K562 (cell line): Measurements from ENCODE around the gene GALNS. TPM values are rescaled to one million over a fixed set of nuclear protein-coding genes. Genes with fewer than 3 reads are reported as not detected.
A peak's percentile ranks its signal among the peaks of the same experiment; 100 is the strongest.

Experiments used
- BRD4 ChIP-seq: fragments of 200-600 bp; sonication (generic); IDR thresholded peaks from 2 replicates; pipeline ENCODE4 v1.6.1; 2017; ENCODE audit warnings: inconsistent platforms
- CREB1 ChIP-seq, 2 experiments: sonication (generic) in 1 of 2; formaldehyde crosslinking in 1 of 2; IDR thresholded peaks; 2 replicates each; pipeline versions ENCODE4 v1.6.1 to v1.8.0; 2012 to 2022; ENCODE audit warnings: inconsistent platforms in 1 of 2, mild to moderate bottlenecking in 1 of 2, missing genetic modification reagents in 1 of 2, moderate library complexity in 1 of 2
- JUN ChIP-seq, 2 experiments: sonication (generic) in 1 of 2; formaldehyde crosslinking in 1 of 2; IDR thresholded peaks; 2 replicates each; pipeline versions ENCODE4 v1.6.1 to v1.8.0; 2012 to 2022; ENCODE audit warnings: borderline replicate concordance in 2 of 2, mild to moderate bottlenecking in 2 of 2, improper control_type of control experiment in 1 of 2, low read depth in 1 of 2, low read length in 1 of 2, missing genetic modification reagents in 1 of 2
- KAT7 ChIP-seq: sonication (generic); formaldehyde crosslinking; IDR thresholded peaks from 2 replicates; pipeline ENCODE4 v1.8.0; 2022; ENCODE audit warnings: missing genetic modification reagents, mild to moderate bottlenecking, borderline replicate concordance
- NFIC ChIP-seq: fragments of 450-650 bp; IDR thresholded peaks from 2 replicates; pipeline ENCODE4 v1.6.1; 2017; ENCODE audit warnings: mild to moderate bottlenecking, inconsistent platforms
- POLR2B ChIP-seq: fragments of 450-650 bp; IDR thresholded peaks from 2 replicates; pipeline ENCODE4 v1.6.1; 2018; ENCODE audit warnings: low read depth; ENCODE audit not compliant: partially characterized antibody
- SLC30A9 ChIP-seq: fragments of 250-450 bp; sonication (Bioruptor Pico); IDR thresholded peaks from 2 replicates; pipeline ENCODE4 v1.8.0; 2022; ENCODE audit warnings: mild to moderate bottlenecking, moderate library complexity
- SREBF2 ChIP-seq: sonication (generic); formaldehyde crosslinking; IDR thresholded peaks from 2 replicates; pipeline ENCODE4 v1.4.0; 2020; ENCODE audit warnings: mild to moderate bottlenecking, missing genetic modification reagents
- YY1 ChIP-seq, 3 experiments: IDR thresholded peaks; 2 replicates each; pipeline ENCODE4 v1.6.1; 2011; ENCODE audit warnings: low read length in 2 of 3, mild to moderate bottlenecking in 2 of 3, moderate library complexity in 2 of 3, borderline replicate concordance in 1 of 3, control low read depth in 1 of 3, low read depth in 1 of 3; ENCODE audit not compliant: insufficient read depth in 3 of 3, insufficient replicate concordance in 2 of 3, control insufficient read depth in 1 of 3, insufficient read length in 1 of 3; ENCODE audit errors: extremely low read depth in 1 of 3
- ZNF197 ChIP-seq: fragments of 200-800 bp; sonication (Bioruptor generic); IDR thresholded peaks from 2 replicates; pipeline ENCODE4 v1.6.1; 2016; ENCODE audit warnings: low read depth, missing genetic modification characterization, missing compliant biosample characterization
- ZNF354B ChIP-seq: fragments of 250-450 bp; sonication (Bioruptor Pico); IDR thresholded peaks from 2 replicates; pipeline ENCODE4 v1.4.0; 2020
- ZNF707 ChIP-seq: fragments of 250-450 bp; sonication (Bioruptor Pico); conservative IDR thresholded peaks from 2 replicates; pipeline ENCODE4 v1.8.0; 2022; ENCODE audit warnings: inconsistent platforms, mild to moderate bottlenecking, moderate library complexity
- ZNF76 ChIP-seq: fragments of 250-450 bp; sonication (Bioruptor Pico); IDR thresholded peaks from 2 replicates; pipeline ENCODE4 v1.4.0; 2020; ENCODE audit warnings: mild to moderate bottlenecking, moderate library complexity, borderline replicate concordance
- ZNF780A ChIP-seq: fragments of 250-450 bp; sonication (Bioruptor Pico); IDR thresholded peaks from 2 replicates; pipeline ENCODE4 v1.5.0; 2021; ENCODE audit warnings: mild to moderate bottlenecking
- polyA plus RNA-seq, 8 experiments: library from polyadenylated mRNA; depleted of rRNA in 4 of 8; stranded (reverse) in 5 of 8; unstranded in 3 of 8; fragments of >200 nt; fragmentation: Nextera tagmentation in 2 of 8; fragmentation: Illumina TruSeq in 1 of 8; extraction: Ambion mirVana in 2 of 8; extraction: Trizol in 1 of 8; gene quantifications; 2 replicates each; pipeline versions ENCODE4 v1.2.1 to v1.2.3, GENCODE V29; 2011 to 2014; ENCODE audit warnings: inconsistent platforms in 1 of 8, missing spikeins in 1 of 8
- total RNA-seq, 7 experiments: library from RNA; depleted of rRNA in 6 of 7; stranded (reverse); fragments of >200 nt in 6 of 7; fragmentation: Illumina TruSeq in 2 of 7; extraction: Trizol in 2 of 7; gene quantifications; 2 replicates each; pipeline versions ENCODE4 v1.2.1 to v1.2.3, GENCODE V29; 2011 to 2021; ENCODE audit warnings: low replicate concordance in 1 of 7
- TF ChIP-seq, protein P1 (sequence below): fragments of 250-450 bp; sonication (Bioruptor Pico); IDR thresholded peaks from 2 replicates; pipeline ENCODE4 v1.5.0; 2021; ENCODE audit warnings: mild to moderate bottlenecking, borderline replicate concordance
- TF ChIP-seq, protein P2 (sequence below): fragments of 450-650 bp; formaldehyde crosslinking; conservative IDR thresholded peaks from 2 replicates; pipeline ENCODE4 v1.4.0; 2022; ENCODE audit warnings: mild to moderate bottlenecking, missing genetic modification characterization
- TF ChIP-seq, protein P3 (sequence below): sonication (generic); formaldehyde crosslinking; IDR thresholded peaks from 2 replicates; pipeline ENCODE4 v1.8.0; 2022; ENCODE audit warnings: mild to moderate bottlenecking, missing genetic modification reagents
- TF ChIP-seq, protein P4 (sequence below): fragments of 150-350 bp; conservative IDR thresholded peaks from 2 replicates; pipeline ENCODE4 v1.6.1; 2014; ENCODE audit warnings: low read length

GALNS gene
- total and polyA plus RNA-seq, 9 of the 15 experiments (the other 6 are each of a cell fraction or from before 2014, with no cell fraction given), result 0.38 to 13.2 (median 4.3) TPM

DNA sequence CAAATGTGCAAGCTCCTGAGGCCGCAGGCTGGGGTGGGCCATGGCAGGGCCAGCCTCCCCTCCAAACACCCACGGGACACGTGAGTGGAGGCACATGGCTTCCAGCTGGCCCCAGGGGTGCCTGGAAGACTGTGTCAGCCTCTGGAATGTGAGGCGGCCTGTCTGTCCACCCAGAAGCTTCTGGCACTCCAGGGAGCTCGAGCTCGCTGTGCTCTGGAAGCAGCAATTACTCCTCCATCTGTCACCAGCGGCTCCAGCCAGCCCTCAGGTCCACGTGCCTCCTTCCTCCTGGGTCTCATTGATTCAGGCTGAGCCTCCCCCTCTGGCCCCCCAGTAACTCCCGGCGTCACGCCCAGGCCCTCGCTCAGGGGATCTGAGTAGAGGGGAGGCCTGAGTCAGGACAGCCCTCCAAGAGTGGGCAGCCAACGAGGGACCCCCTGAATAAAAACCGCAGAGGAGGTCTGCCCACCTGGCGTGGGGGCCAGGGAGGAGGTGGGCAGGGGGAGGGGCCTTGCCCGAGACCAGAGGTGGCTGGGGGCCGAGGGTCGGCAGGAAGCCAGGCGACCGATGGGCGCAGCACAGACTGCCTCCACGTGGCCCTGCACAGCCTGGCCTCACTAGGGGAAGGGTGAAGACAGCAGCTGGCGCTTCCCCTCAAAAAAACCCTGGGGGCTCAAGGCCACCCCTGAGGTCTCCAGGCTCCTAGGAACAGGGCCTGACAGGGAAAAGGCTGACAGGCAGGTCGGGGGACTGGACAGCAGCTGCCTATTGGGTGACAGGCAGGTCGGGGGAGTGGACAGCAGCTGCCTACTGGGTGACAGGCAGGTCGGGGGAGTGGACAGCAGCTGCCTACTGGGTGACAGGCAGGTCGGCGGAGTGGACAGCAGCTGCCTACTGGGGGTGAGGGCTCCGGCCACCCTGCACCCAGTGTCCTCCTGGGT, 83.6 kb downstream of the GALNS start (continued):
- TF ChIP-seq, protein P1, sequence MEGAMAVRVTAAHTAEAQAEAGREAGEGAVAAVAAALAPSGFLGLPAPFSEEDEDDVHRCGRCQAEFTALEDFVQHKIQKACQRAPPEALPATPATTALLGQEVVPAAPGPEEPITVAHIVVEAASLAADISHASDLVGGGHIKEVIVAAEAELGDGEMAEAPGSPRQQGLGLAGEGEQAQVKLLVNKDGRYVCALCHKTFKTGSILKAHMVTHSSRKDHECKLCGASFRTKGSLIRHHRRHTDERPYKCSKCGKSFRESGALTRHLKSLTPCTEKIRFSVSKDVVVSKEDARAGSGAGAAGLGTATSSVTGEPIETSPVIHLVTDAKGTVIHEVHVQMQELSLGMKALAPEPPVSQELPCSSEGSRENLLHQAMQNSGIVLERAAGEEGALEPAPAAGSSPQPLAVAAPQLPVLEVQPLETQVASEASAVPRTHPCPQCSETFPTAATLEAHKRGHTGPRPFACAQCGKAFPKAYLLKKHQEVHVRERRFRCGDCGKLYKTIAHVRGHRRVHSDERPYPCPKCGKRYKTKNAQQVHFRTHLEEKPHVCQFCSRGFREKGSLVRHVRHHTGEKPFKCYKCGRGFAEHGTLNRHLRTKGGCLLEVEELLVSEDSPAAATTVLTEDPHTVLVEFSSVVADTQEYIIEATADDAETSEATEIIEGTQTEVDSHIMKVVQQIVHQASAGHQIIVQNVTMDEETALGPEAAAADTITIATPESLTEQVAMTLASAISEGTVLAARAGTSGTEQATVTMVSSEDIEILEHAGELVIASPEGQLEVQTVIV (CRISPR knock-in tag), result no peak
- TF ChIP-seq, protein P2, sequence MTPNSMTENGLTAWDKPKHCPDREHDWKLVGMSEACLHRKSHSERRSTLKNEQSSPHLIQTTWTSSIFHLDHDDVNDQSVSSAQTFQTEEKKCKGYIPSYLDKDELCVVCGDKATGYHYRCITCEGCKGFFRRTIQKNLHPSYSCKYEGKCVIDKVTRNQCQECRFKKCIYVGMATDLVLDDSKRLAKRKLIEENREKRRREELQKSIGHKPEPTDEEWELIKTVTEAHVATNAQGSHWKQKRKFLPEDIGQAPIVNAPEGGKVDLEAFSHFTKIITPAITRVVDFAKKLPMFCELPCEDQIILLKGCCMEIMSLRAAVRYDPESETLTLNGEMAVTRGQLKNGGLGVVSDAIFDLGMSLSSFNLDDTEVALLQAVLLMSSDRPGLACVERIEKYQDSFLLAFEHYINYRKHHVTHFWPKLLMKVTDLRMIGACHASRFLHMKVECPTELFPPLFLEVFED (CRISPR knock-in tag), result no peak
- TF ChIP-seq YY1 (IDR thresholded peaks at IDR 0.05; ENCODE audit: borderline replicate concordance in 1 of 3, control insufficient read depth in 1 of 3, extremely low read depth in 1 of 3, insufficient read depth in 3 of 3, insufficient read length in 1 of 3, insufficient replicate concordance in 2 of 3, low read depth in 1 of 3, low read length in 2 of 3), result no peak
- no peak for TF ChIP-seq JUN (IDR thresholded peaks at IDR 0.05; ENCODE audit: borderline replicate concordance, low read depth, low read length)
- TF ChIP-seq JUN (CRISPR knock-in tag; IDR thresholded peaks at IDR 0.05; ENCODE audit: borderline replicate concordance), result no peak
- TF ChIP-seq POLR2B, result no peak
- no peak for TF ChIP-seq CREB1 (IDR thresholded peaks at IDR 0.05)
- no peak for TF ChIP-seq CREB1 (CRISPR knock-in tag; IDR thresholded peaks at IDR 0.05)
- TF ChIP-seq ZNF354B (CRISPR knock-in tag), result no peak
- TF ChIP-seq ZNF76 (CRISPR knock-in tag), result peak; percentile 76; the same call in 1 of the 2 replicates
- no peak for TF ChIP-seq KAT7 (CRISPR knock-in tag)
- TF ChIP-seq, protein P3, sequence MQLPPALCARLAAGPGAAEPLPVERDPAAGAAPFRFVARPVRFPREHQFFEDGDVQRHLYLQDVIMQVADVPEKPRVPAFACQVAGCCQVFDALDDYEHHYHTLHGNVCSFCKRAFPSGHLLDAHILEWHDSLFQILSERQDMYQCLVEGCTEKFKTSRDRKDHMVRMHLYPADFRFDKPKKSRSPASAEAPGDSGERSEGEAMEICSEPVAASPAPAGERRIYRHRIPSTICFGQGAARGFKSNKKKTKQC (CRISPR knock-in tag), result peak; percentile 48; the same call in 1 of the 2 replicates
- TF ChIP-seq ZNF197 (CRISPR knock-in tag), result no peak
- TF ChIP-seq SLC30A9 (CRISPR knock-in tag), result no peak
- peak; percentile 31; the same call in 1 of the 2 replicates for TF ChIP-seq NFIC
- no peak for TF ChIP-seq ZNF707 (CRISPR knock-in tag)
- TF ChIP-seq ZNF780A (CRISPR knock-in tag), result no peak
- no peak; the same call in 1 of the 2 replicates for TF ChIP-seq SREBF2
- TF ChIP-seq, protein P4, sequence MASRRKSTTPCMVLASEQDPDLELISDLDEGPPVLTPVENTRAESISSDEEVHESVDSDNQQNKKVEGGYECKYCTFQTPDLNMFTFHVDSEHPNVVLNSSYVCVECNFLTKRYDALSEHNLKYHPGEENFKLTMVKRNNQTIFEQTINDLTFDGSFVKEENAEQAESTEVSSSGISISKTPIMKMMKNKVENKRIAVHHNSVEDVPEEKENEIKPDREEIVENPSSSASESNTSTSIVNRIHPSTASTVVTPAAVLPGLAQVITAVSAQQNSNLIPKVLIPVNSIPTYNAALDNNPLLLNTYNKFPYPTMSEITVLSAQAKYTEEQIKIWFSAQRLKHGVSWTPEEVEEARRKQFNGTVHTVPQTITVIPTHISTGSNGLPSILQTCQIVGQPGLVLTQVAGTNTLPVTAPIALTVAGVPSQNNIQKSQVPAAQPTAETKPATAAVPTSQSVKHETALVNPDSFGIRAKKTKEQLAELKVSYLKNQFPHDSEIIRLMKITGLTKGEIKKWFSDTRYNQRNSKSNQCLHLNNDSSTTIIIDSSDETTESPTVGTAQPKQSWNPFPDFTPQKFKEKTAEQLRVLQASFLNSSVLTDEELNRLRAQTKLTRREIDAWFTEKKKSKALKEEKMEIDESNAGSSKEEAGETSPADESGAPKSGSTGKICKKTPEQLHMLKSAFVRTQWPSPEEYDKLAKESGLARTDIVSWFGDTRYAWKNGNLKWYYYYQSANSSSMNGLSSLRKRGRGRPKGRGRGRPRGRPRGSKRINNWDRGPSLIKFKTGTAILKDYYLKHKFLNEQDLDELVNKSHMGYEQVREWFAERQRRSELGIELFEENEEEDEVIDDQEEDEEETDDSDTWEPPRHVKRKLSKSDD, result no peak
- TF ChIP-seq BRD4, result no peak
